GM23338 (cell line): ENCODE data around the gene LRRC34. TPM values are rescaled to one million over a fixed set of nuclear protein-coding genes. Genes with fewer than 3 reads are reported as not detected.
A peak's percentile ranks its signal among the peaks of the same experiment; 100 is the strongest.

Experiments used
- ATAC-seq: fragments of 200-7000 bp; cut with Tn5 transposase; 3 replicates; pipeline ENCODE4 v1.9.1; 2020
- DNase-seq: peaks from one replicate; pipeline ENCODE4 v3.0.0-alpha.2; 2015; ENCODE audit warnings: low spot score
- H2AFZ ChIP-seq: fragments of 200-600 bp; sonication (generic); 2 replicates; pipeline ENCODE4 v1.8.0; 2016; ENCODE audit warnings: antibody characterized with exemption, mild to moderate bottlenecking, moderate library complexity
- H3F3A ChIP-seq: fragments of 200-600 bp; sonication (generic); replicated peaks from 2 replicates; pipeline ENCODE4 v1.8.0; 2017; ENCODE audit warnings: antibody characterized with exemption, mixed run types, low read depth
- H3K27ac ChIP-seq: fragments of 200-600 bp; sonication (generic); 2 replicates; pipeline ENCODE4 v1.6.1; 2016; ENCODE audit warnings: low read depth
- H3K27me3 ChIP-seq: fragments of 200-600 bp; sonication (generic); 2 replicates; pipeline ENCODE4 v1.8.0; 2016; ENCODE audit warnings: mild to moderate bottlenecking, mixed run types, moderate library complexity; ENCODE audit not compliant: insufficient read depth
- H3K36me3 ChIP-seq: fragments of 200-600 bp; sonication (generic); 2 replicates; pipeline ENCODE4 v1.8.0; 2016; ENCODE audit warnings: mild to moderate bottlenecking; ENCODE audit not compliant: insufficient read depth
- H3K4me1 ChIP-seq: fragments of 200-600 bp; sonication (generic); 2 replicates; pipeline ENCODE4 v1.8.0; 2016; ENCODE audit warnings: mild to moderate bottlenecking, moderate library complexity; ENCODE audit not compliant: insufficient read depth
- H3K4me2 ChIP-seq: fragments of 200-600 bp; sonication (generic); 2 replicates; pipeline ENCODE4 v1.7.1; 2017; ENCODE audit warnings: mixed run types
- H3K4me3 ChIP-seq: fragments of 200-600 bp; sonication (generic); 2 replicates; pipeline ENCODE4 v1.6.1; 2016; ENCODE audit warnings: mixed run types
- H3K79me2 ChIP-seq: fragments of 200-600 bp; sonication (generic); replicated peaks from 2 replicates; pipeline ENCODE4 v1.8.0; 2017; ENCODE audit warnings: mild to moderate bottlenecking; ENCODE audit not compliant: insufficient read depth
- H3K9me2 ChIP-seq: fragments of 200-600 bp; sonication (generic); 2 replicates; pipeline ENCODE4 v1.8.0; 2017; ENCODE audit not compliant: insufficient read depth
- H4K20me1 ChIP-seq: fragments of 200-600 bp; sonication (generic); replicated peaks from 2 replicates; pipeline ENCODE4 v1.8.0; 2017; ENCODE audit warnings: mild to moderate bottlenecking; ENCODE audit not compliant: insufficient read depth
- H3K27ac Mint-ChIP-seq: 2 replicates; pipeline ENCODE4 v1.8.0; 2020; ENCODE audit warnings: inconsistent platforms, mild to moderate bottlenecking, moderate library complexity, mixed read lengths
- H3K27me3 Mint-ChIP-seq: 3 replicates; pipeline ENCODE4 v1.8.0; 2022; ENCODE audit warnings: low read depth, mild to moderate bottlenecking, moderate library complexity, mixed read lengths, inconsistent platforms; ENCODE audit not compliant: insufficient read depth, poor library complexity
- H3K36me3 Mint-ChIP-seq: 3 replicates; pipeline ENCODE4 v1.8.0; 2021; ENCODE audit warnings: low read depth, mild to moderate bottlenecking, inconsistent platforms, moderate library complexity, mixed read lengths
- H3K4me1 Mint-ChIP-seq: 3 replicates; pipeline ENCODE4 v1.8.0; 2020; ENCODE audit warnings: mild to moderate bottlenecking, inconsistent platforms, mixed read lengths
- H3K4me3 Mint-ChIP-seq: 3 replicates; pipeline ENCODE4 v1.8.0; 2021; ENCODE audit warnings: moderate library complexity, mild to moderate bottlenecking, inconsistent platforms, mixed read lengths
- H3K9me3 Mint-ChIP-seq: 3 replicates; pipeline ENCODE4 v1.8.0; 2020; ENCODE audit warnings: moderate library complexity, mild to moderate bottlenecking, inconsistent platforms, mixed read lengths
- EZH2 ChIP-seq: fragments of 200-600 bp; sonication (generic); IDR thresholded peaks from one replicate; pipeline ENCODE4 v1.8.0; 2017; ENCODE audit warnings: antibody characterized with exemption, mild to moderate bottlenecking, low read depth; ENCODE audit not compliant: unreplicated experiment
- EZH2phosphoT487 ChIP-seq: fragments of 200-600 bp; sonication (generic); IDR thresholded peaks from one replicate; pipeline ENCODE4 v1.8.1; 2018; ENCODE audit warnings: antibody characterized with exemption; ENCODE audit not compliant: unreplicated experiment
- NANOG ChIP-seq: IDR thresholded peaks from 2 replicates; pipeline ENCODE4 v1.6.1; 2016; ENCODE audit warnings: antibody characterized with exemption, borderline replicate concordance
- REST ChIP-seq: IDR thresholded peaks from one replicate; pipeline ENCODE4 v1.6.1; 2018; ENCODE audit warnings: antibody characterized with exemption; ENCODE audit not compliant: unreplicated experiment
- STAT1 ChIP-seq: IDR thresholded peaks from one replicate; pipeline ENCODE4 v1.6.1; 2016; ENCODE audit warnings: antibody characterized with exemption; ENCODE audit not compliant: unreplicated experiment
- ZNF114 ChIP-seq: fragments of 250-450 bp; sonication (Bioruptor Pico); IDR thresholded peaks from 2 replicates; pipeline ENCODE4 v1.5.0; 2020; ENCODE audit warnings: mild to moderate bottlenecking, moderate library complexity
- ZNF331 ChIP-seq: fragments of 250-450 bp; sonication (Bioruptor Pico); IDR thresholded peaks from 2 replicates; pipeline ENCODE4 v1.5.0; 2020; ENCODE audit warnings: low read depth, mild to moderate bottlenecking, moderate library complexity
- ZNF462 ChIP-seq: fragments of 250-450 bp; sonication (Bioruptor Pico); IDR thresholded peaks from 2 replicates; pipeline ENCODE4 v1.5.0; 2020; ENCODE audit warnings: mild to moderate bottlenecking, moderate library complexity
- polyA plus RNA-seq: library from polyadenylated mRNA; unstranded; fragments of >200 nt; fragmentation: Nextera tagmentation; extraction: Ambion mirVana; gene quantifications from 2 replicates; pipeline ENCODE4 v1.2.1, GENCODE V29; 2016
- total RNA-seq: library from RNA; depleted of rRNA; stranded (reverse); fragments of >200 nt; shearing (Covaris generic); gene quantifications from 2 replicates; pipeline ENCODE4 v1.2.3, GENCODE V29; 2014
- TF ChIP-seq, protein P1 (sequence below): IDR thresholded peaks from 2 replicates; pipeline ENCODE4 v1.6.1; 2016; ENCODE audit warnings: antibody characterized with exemption
- TF ChIP-seq, protein P2 (sequence below), 2 experiments: fragments of 200-600 bp in 1 of 2; sonication (generic) in 1 of 2; conservative IDR thresholded peaks; 2 replicates each; pipeline versions ENCODE4 v1.5.1 to v1.6.1; 2016 to 2017; ENCODE audit warnings: antibody characterized with exemption in 2 of 2, low read depth in 2 of 2, mild to moderate bottlenecking in 2 of 2, moderate library complexity in 1 of 2

Gene LRRC34
- total and polyA plus RNA-seq, 2 experiments from 2014 or later = 9.1 to 15.7 TPM

DNA sequence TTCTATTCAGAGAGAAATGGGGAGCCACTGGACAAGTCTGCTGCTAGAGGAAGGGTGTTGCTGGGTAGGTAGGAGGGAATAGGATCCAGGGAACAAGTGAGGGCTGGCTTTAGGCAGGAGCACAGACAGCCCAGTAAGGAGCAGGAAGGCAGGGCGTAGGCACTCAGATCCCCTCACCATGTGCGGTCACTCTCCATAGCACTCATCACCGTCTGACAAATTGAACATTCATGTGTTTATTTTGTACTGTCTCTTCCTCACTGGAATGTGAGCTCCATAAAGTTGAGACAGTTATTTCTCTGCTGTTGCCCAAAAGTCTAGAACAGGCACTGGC lies 24.2 kb upstream of the LRRC34 start (continued):
- TF ChIP-seq, protein P1, sequence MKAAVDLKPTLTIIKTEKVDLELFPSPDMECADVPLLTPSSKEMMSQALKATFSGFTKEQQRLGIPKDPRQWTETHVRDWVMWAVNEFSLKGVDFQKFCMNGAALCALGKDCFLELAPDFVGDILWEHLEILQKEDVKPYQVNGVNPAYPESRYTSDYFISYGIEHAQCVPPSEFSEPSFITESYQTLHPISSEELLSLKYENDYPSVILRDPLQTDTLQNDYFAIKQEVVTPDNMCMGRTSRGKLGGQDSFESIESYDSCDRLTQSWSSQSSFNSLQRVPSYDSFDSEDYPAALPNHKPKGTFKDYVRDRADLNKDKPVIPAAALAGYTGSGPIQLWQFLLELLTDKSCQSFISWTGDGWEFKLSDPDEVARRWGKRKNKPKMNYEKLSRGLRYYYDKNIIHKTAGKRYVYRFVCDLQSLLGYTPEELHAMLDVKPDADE = no peak
- TF ChIP-seq EZH2phosphoT487 (no peak), ZNF114 (CRISPR knock-in tag) (no peak), NANOG (no peak), STAT1 (no peak), ZNF331 (CRISPR knock-in tag) (no peak)
- TF ChIP-seq, protein P2, sequence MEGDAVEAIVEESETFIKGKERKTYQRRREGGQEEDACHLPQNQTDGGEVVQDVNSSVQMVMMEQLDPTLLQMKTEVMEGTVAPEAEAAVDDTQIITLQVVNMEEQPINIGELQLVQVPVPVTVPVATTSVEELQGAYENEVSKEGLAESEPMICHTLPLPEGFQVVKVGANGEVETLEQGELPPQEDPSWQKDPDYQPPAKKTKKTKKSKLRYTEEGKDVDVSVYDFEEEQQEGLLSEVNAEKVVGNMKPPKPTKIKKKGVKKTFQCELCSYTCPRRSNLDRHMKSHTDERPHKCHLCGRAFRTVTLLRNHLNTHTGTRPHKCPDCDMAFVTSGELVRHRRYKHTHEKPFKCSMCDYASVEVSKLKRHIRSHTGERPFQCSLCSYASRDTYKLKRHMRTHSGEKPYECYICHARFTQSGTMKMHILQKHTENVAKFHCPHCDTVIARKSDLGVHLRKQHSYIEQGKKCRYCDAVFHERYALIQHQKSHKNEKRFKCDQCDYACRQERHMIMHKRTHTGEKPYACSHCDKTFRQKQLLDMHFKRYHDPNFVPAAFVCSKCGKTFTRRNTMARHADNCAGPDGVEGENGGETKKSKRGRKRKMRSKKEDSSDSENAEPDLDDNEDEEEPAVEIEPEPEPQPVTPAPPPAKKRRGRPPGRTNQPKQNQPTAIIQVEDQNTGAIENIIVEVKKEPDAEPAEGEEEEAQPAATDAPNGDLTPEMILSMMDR (conservative IDR thresholded peaks at IDR 0.05; ENCODE audit: low read depth in 2 of 2) = no peak

GRCh38 chr3:169836078-169836941 lies 23.6 kb upstream of the LRRC34 start:
- H3K27ac Mint-ChIP-seq = peak overlapping the region; percentile 16; the same call in 1 of the 2 replicates
- ATAC-seq = peak; percentile 78
- TF ChIP-seq REST (no peak), EZH2phosphoT487 (no peak), ZNF331 (CRISPR knock-in tag) (no peak), NANOG (no peak), ZNF462 (CRISPR knock-in tag) (no peak), EZH2 (no peak)

More at GRCh38 chr3:169836078-169836941, 23.6 kb upstream of the LRRC34 start:
- Mint-ChIP-seq H3K4me3 (no peak overlapping the region), H3K27me3 (no peaks in the 10 kb centered on the region), H3K9me3 (no peaks in the 10 kb centered on the region), H3K36me3 (no peaks in the 10 kb centered on the region), H3K4me1 (peaks cover 8% of the 10 kb centered on the region)
- Histone ChIP-seq H3K79me2 (no peaks in the 10 kb centered on the region), H3K4me1 (peaks cover 7% of the 10 kb centered on the region; the same call in 1 of the 2 replicates), H3K9me2 (no peaks in the 10 kb centered on the region), H3F3A (no peaks in the 10 kb centered on the region), H3K4me3 (no peak overlapping the region), H3K27ac (no peak overlapping the region; the same call in 1 of the 2 replicates), H3K4me2 (no peak overlapping the region), H3K27me3 (no peaks in the 10 kb centered on the region), H4K20me1 (no peaks in the 10 kb centered on the region), H3K36me3 (no peaks in the 10 kb centered on the region), H2AFZ (peak overlapping the region; percentile 90)
- no peak for DNase-seq
